GM19043 (cell line): Measurements from ENCODE around the gene SLIT1.
"Not testable (repeated sequence)": the region's sequence is repeated elsewhere in the genome, so short reads cannot be mapped to it uniquely, and the experiment has no call there.

Experiments
- ATAC-seq: cut with Tn5 transposase; IDR thresholded peaks from one replicate; pipeline ENCODE4 v1.9.1; 2021; ENCODE audit warnings: low read depth; ENCODE audit not compliant: unreplicated experiment

The SLIT1 gene

DNA sequence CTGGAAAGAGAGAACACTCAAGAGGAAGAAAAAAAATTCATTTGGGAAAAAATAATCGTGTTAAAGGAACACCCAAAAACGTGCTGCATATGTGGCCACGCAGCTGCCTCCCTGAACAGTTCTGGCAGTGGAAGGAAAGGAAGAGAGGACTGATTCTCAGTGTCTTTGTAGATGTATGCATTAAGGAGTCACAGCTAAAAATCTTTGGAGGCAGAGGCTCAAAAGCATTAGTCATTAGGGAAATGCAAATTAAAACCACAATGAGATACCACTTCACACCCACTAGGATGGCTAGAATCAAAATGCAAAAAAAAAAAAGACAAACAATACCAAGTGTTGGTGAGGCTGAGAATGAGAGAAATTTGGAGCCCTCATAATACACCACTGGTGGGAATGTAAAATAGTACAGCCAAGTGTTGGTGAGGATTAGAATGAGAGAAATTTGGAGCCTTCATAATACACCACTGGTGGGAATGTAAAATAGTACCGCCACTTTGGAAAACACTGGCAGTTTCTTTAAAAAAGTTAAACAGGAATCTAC is 134.7 kb downstream of the SLIT1 start:
- ATAC-seq, result no peak

DNA sequence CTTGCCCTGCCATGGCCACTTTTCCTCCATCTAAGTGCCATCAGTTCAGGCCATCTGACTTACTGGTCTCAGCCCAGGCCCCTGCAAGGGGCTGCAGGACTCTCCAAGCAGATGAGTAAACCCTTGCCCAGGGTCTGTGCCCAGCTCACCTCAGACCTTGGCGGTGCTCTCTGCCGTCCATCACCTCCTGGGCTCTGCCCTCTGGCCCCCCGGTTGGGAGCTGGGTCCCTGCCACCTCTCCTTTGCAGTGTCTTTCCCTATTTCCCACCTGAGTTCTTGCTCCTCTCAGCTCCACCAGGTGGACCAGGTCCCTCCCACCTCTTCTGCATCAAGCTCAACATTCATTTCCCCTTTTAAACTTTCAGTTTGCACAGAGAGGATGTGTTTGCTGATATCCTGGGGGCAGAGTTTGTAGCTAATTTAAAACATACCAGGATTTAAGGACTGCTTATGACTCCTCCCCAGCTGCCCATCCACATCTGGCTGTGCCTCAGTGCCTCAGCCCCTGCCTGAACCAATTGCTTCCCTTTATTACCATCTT is 135.5 kb downstream of the SLIT1 start:
- no peak for ATAC-seq

DNA sequence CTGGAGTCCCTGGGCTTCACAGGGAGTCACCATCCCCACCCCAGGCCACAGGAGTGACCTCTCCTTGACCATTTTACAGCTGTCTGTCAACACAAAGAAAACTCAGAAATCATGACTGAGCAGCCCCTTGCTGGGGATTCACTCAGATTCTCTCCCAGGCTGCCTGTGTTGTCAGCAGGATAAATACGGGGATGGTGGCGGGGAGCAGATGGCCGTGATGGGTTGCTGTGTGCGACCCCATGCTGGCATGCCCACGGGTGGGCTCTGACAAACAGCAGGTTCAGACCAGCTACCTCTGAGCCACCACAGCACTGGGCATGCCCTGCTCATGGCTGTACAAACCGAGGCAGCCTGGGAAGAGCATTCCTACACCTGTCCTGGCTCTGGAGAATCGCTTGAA is 136.1 kb downstream of the SLIT1 start:
- no peak for ATAC-seq

DNA sequence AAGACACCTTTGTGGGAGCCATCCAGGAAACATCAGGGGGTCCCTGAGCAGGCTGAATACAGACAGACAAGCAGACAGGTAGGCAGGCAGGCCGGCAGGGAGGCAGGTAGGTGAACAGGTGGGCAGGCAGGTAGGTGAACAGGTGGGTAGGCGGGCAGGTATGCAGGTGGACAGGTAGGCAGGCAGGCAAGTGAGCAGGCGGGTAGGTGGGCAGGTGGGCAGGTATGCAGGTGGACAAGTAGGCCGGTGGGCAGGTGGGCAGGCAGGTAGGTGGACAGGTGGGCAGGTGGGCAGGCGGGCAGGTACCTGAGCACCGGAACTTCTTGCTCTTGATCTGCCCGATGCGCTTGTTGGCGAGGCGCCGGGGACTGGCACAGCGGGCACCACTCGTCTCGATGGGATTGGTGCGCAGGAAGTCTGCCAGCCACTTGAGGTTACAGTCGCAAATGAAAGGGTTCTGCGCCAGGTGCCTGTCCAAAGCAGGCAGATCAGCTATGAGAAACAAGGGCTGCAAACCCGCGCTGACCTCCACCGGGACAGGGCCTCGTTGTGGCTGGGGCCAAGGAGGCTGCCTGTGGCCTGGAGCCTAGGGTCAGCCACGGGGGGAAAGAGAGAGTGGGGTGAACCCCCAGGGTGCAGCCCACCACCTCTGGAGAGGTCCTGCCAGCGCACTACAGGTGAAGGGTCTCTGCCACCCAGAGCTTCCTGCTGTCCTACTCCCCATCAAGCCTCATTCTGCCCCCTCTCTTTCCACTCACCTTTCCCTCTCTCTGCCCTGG is 136.9 kb downstream of the SLIT1 start:
- no peak for ATAC-seq

DNA sequence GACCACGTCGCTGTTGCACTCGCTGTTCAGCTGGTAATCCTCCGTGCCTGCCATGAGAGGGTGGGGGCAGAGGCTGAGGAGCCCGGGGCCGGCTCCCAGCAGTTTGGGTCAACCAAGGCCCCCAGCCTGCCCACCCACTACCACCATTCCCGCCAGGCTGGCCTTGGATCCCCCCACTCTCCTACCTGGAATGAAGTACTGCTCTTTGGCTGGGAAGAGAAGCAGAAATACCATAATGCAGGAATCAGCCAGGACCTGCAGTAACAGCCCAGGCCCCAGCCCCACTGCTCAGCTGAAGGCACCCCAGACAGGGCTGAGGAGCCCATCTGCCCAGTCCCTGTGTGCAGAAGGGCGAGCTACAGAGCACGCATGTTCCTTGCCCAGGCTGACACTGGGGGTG is 138.0 kb downstream of the SLIT1 start:
- ATAC-seq, result no peak

GRCh38 chr10:97047083-97047736 is 138.5 kb downstream of the SLIT1 start:
- no peak for ATAC-seq

GRCh38 chr10:97046456-97047082 is 139.2 kb downstream of the SLIT1 start:
- ATAC-seq, result no peak

GRCh38 chr10:97043563-97043855 is 142.2 kb downstream of the SLIT1 start:
- ATAC-seq, result no peak

GRCh38 chr10:97042716-97043562 is 142.8 kb downstream of the SLIT1 start:
- ATAC-seq, result no peak

GRCh38 chr10:97042081-97042480 is 143.7 kb downstream of the SLIT1 start:
- ATAC-seq, result no peak

DNA sequence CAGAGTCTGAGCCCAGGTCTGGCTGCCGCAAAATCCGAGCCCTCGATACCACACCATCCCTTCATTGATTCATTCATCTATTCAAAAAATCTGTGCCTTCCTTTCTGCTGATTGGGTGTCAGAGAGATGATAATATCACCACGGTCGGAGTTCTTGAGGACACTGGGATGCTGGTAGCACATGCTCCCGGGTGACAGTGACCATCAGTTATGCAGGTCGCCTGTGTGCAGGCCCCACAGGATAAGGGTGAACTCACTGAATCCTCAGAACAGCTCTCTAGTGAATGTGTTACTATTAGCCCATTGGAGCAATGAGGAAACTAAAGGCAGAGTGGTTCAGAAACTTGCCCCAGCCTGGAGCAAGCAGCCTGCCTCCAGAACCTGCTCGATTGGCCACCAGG is 145.1 kb downstream of the SLIT1 start:
- no peak for ATAC-seq

DNA sequence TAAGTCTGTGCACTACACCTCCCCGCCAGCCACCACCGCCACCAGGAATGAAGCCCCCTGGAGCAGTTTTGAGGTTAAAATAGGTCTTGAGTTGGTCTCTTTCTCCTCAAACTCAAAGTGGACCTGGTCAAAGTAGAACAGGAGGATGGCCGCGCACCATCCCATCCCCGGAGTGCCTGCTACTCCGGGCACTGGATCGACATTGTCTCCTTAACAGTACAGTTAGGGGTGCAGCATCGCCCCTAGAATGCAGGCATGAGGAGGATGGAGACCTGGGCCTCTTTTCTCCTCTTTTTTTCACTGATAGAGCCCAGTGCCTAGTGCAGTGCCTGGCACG is 145.5 kb downstream of the SLIT1 start:
- no peak for ATAC-seq

GRCh38 chr10:97039538-97040247 is 146.1 kb downstream of the SLIT1 start:
- ATAC-seq, result no peak

- ATAC-seq, result no peak
These were observed 147.1 kb downstream of the SLIT1 start for GRCh38 chr10:97038688-97039087.

DNA sequence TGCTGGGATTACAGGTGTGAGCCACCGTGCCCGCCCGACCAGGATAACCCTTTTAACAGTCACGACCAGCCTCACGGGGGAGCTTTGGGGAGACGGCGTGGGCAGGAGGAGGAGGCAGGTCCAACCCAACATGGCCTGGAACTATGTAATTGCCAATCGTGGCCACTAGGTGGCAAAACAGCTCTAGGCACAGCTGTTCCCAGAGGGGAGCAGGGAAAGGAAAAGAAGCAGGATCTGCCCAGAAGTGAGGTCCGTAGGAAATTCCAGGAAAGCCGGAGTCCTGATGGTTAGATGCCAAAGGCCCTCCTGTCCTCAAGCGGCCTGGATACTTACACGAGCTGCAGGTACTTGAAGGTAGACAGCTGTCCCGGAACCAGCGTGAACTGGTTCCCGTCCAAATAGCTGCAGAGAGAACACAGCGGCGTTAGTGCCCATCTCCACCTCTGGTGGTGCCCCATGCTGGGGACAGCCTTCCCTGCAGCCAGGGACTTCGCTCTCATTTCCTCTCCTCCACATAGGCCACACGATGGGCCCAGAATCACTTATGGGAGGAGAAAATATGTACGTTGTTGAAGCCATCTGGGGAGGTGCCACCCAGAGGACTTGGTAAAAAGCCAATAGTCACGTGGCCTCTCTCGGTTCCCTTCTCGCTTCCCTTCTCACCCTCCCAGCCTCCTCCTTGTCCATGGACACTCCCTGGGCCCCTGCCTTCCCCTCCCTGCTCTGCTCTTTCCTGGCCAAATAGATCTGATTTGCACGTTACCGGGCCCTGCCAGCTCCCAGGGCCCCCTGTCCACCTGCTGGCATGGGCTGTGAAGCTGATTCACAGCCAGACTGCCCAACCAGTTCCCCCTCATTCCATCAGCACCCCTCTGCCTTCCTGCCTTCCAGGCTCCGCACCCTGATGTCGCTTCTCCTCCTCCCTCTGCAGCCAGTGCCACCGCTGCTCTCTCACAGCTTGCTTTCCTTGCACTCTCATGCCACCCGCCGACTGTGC is 148.1 kb downstream of the SLIT1 start:
- ATAC-seq, result peak; percentile 86

GRCh38 chr10:97034958-97035769 is 150.6 kb downstream of the SLIT1 start:
- ATAC-seq, result no peak

DNA sequence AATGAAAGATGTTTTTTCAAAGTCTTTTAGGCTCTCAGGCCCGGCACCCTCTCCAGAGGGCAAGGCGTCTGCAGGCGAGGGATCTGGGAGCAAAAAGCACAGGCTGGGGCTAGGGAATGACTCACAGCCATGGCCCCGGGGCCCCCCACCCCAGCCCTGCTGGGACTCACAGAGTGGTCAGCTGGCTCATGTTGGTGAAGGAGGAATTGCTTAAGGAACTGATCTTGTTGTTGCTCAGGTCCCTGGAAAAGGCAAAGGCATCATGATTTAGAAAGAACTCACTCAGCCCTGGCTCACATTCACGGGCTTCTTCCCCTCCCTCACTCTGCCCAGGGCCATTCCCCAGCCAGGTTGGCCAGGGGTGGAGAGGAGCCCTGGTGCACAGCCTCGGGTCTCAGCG is 151.5 kb downstream of the SLIT1 start:
- no peak for ATAC-seq

DNA sequence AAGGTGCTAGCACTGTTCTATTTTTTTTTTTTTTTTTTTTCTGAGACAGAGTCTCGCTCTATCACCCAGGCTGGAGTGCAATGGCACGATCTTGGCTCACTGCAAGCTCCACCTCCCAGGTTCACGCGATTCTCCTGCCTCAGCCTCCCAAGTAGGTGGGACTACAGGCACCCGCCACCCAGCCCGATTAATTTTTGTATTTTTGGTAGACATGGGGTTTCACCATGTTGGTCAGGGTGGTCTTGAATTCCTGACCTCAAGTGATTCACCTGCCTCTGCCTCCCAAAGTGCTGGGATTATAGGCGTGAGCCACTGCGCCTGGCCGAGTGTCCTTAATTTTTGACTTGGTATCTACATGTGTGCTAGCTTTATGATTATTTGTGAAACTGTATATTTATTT is 151.9 kb downstream of the SLIT1 start:
- ATAC-seq, result not testable (repeated sequence)
